Gastroesophageal sphincter (tissue), 4 donors: ENCODE measurements around the gene STK32A. TPM values are rescaled to one million over a fixed set of nuclear protein-coding genes. Genes with fewer than 3 reads are reported as not detected.

Experiments
- ATAC-seq: fragments of 150-250 bp; one replicate; pipeline ENCODE4 v1.9.1; 2016; ENCODE audit warnings: mild to moderate bottlenecking, moderate library complexity
- H3K27ac ChIP-seq, 4 donors: fragments of 200-600 bp; sonication (generic) in 3 of 4; 1 replicate in 3 of 4; 2 replicates in 1 of 4; pipeline ENCODE4 v1.5.1; 2016 to 2019
- H3K27me3 ChIP-seq: fragments of 200-600 bp; sonication (generic); one replicate; pipeline ENCODE4 v1.5.1; 2019
- H3K36me3 ChIP-seq, 2 donors: fragments of 200-600 bp; sonication (generic); one replicate each; pipeline ENCODE4 v1.5.1; 2019; ENCODE audit warnings: control low read depth in 1 of 2
- H3K4me1 ChIP-seq, 3 donors: fragments of 200-600 bp; sonication (generic); 1 replicate in 2 of 3; 2 replicates in 1 of 3; pipeline ENCODE4 v1.5.1; 2016 to 2019; ENCODE audit warnings: control low read depth in 2 of 3
- H3K4me3 ChIP-seq, 2 donors: fragments of 200-600 bp; sonication (generic); one replicate each; pipeline ENCODE4 v1.5.1; 2019; ENCODE audit warnings: mild to moderate bottlenecking in 1 of 2, moderate library complexity in 1 of 2
- H3K9me3 ChIP-seq, 3 donors: fragments of 200-600 bp; sonication (generic); one replicate each; pipeline ENCODE4 v1.5.1; 2017 to 2019; ENCODE audit warnings: control low read depth in 2 of 3
- CTCF ChIP-seq, 4 experiments: fragments of 200-600 bp in 2 of 4; fragments of 450-650 bp in 2 of 4; sonication (generic) in 1 of 4; IDR thresholded peaks; one replicate each; pipeline ENCODE4 v1.5.1; 2017 to 2019; ENCODE audit warnings: antibody characterized with exemption in 4 of 4, mild to moderate bottlenecking in 2 of 4, moderate library complexity in 2 of 4
- EP300 ChIP-seq: sonication (generic); formaldehyde crosslinking; IDR thresholded peaks from one replicate; pipeline ENCODE4 v1.6.1; 2017; ENCODE audit warnings: antibody characterized with exemption, mild to moderate bottlenecking
- POLR2A ChIP-seq, 2 donors: fragments of 450-650 bp; IDR thresholded peaks; one replicate each; pipeline ENCODE4 v1.6.1; 2017; ENCODE audit warnings: antibody characterized with exemption in 2 of 2, mild to moderate bottlenecking in 2 of 2, moderate library complexity in 1 of 2
- POLR2AphosphoS5 ChIP-seq: sonication (generic); formaldehyde crosslinking; IDR thresholded peaks from one replicate; pipeline ENCODE4 v1.6.1; 2017; ENCODE audit warnings: antibody characterized with exemption
- WGBS, 2 donors: methylation state at CpG; one replicate each; pipeline ENCODE4 v1.1.5; 2018; ENCODE audit warnings: low coverage in 1 of 2; 5-methylcytosine and 5-hydroxymethylcytosine counted together
- total RNA-seq, 4 donors: library from RNA; depleted of rRNA; stranded (reverse); fragments of >200 nt; gene quantifications; one replicate each; pipeline ENCODE4 v1.1.0, GENCODE V29; 2016

STK32A gene
- total RNA-seq, 4 donors from 2014 or later, result 0.77 to 3.7 (median 2.4) TPM

- no peaks in the 10 kb centered on the region for H3K27me3 ChIP-seq
- no peak overlapping the region for H3K4me3 ChIP-seq
- peaks cover 0 to 71% of the 10 kb centered on the region in 2 donors for H3K36me3 ChIP-seq
- peaks cover 52 to 100% (median 64%) of the 10 kb centered on the region in 3 donors for H3K4me1 ChIP-seq
- 27 to 30% methylated on average over 7 to 8 of the region's 8 CpGs for WGBS, 2 donors
- TF ChIP-seq POLR2AphosphoS5, result peak; percentile 15
- TF ChIP-seq EP300, result no peak
- H3K27ac ChIP-seq, result peak overlapping the region; percentile 89 to 94 (median 93)
- no peak for ATAC-seq
- no peaks in the 10 kb centered on the region for H3K9me3 ChIP-seq
Measured at GRCh38 chr5:147410496-147411358, 175.9 kb downstream of the STK32A start.

- Histone ChIP-seq H3K4me3 (no peak overlapping the region), H3K4me1 (peaks cover 50 to 100% (median 63%) of the 10 kb centered on the region in 3 donors), H3K27ac (peak overlapping the region; percentile 89 to 94 (median 93)), H3K9me3 (no peaks in the 10 kb centered on the region), H3K27me3 (no peaks in the 10 kb centered on the region), H3K36me3 (peaks cover 0 to 70% of the 10 kb centered on the region in 2 donors)
- WGBS, 2 donors, result 42 to 47% methylated on average over 7 to 8 of the region's 8 CpGs
- peak; percentile 44 for ATAC-seq
- TF ChIP-seq POLR2AphosphoS5 (peak; percentile 55), EP300 (no peak)
Measured at GRCh38 chr5:147411359-147412319, 176.8 kb downstream of the STK32A start.

- H3K4me3 ChIP-seq, result no peak overlapping the region
- WGBS, 2 donors, result no CpG with 5 or more reads among the region's 2 CpGs
- peaks cover 0 to 70% of the 10 kb centered on the region in 2 donors for H3K36me3 ChIP-seq
- no peaks in the 10 kb centered on the region for H3K27me3 ChIP-seq
- no peak for ATAC-seq
- H3K27ac ChIP-seq, result peak overlapping the region; percentile 89 to 94 (median 93)
- TF ChIP-seq EP300 (no peak), POLR2A (IDR thresholded peaks at IDR 0.05) (no peak), POLR2AphosphoS5 (no peak), CTCF (IDR thresholded peaks at IDR 0.05) (no peak)
- peaks cover 53 to 100% (median 66%) of the 10 kb centered on the region in 3 donors for H3K4me1 ChIP-seq
- H3K9me3 ChIP-seq, result no peaks in the 10 kb centered on the region
Measured at GRCh38 chr5:147412561-147412960, 177.7 kb downstream of the STK32A start.

- H3K27ac ChIP-seq, result peak overlapping the region; percentile 89 to 94 (median 93)
- no peak for TF ChIP-seq POLR2A (IDR thresholded peaks at IDR 0.05)
- no peak for TF ChIP-seq POLR2AphosphoS5
- no peak for TF ChIP-seq EP300
- no peak for TF ChIP-seq CTCF (IDR thresholded peaks at IDR 0.05)
Measured at GRCh38 chr5:147413266-147413665, 178.4 kb downstream of the STK32A start.

GRCh38 chr5:147415651-147416050 is 180.8 kb downstream of the STK32A start:
- Histone ChIP-seq H3K9me3 (no peaks in the 10 kb centered on the region), H3K4me3 (no peak overlapping the region), H3K27ac (peak overlapping the region; percentile 84 to 94 (median 92)), H3K27me3 (no peaks in the 10 kb centered on the region), H3K4me1 (peaks cover 52 to 97% (median 52%) of the 10 kb centered on the region in 3 donors), H3K36me3 (peaks cover 0 to 58% of the 10 kb centered on the region in 2 donors)
- WGBS, 2 donors, result 92 to 96% methylated on average over 2 to 3 of the region's 3 CpGs
- no peak for ATAC-seq
- TF ChIP-seq EP300 (no peak), POLR2AphosphoS5 (peak; percentile 39)

More at GRCh38 chr5:147413266-147413665, 178.4 kb downstream of the STK32A start:
- peaks cover 0 to 72% of the 10 kb centered on the region in 2 donors for H3K36me3 ChIP-seq
- ATAC-seq, result no peak
- H3K4me1 ChIP-seq, result peaks cover 57 to 100% (median 62%) of the 10 kb centered on the region in 3 donors
- H3K4me3 ChIP-seq, result no peak overlapping the region
- H3K27me3 ChIP-seq, result no peaks in the 10 kb centered on the region
- no peaks in the 10 kb centered on the region for H3K9me3 ChIP-seq
- 33 to 53% methylated on average over 1 to 3 of the region's 3 CpGs for WGBS, 2 donors
